Muscle of leg (tissue), 11 donors: ENCODE data around the gene ETFRF1. TPM values are rescaled to one million over a fixed set of nuclear protein-coding genes. Genes with fewer than 3 reads are reported as not detected.
A peak's percentile ranks its signal among the peaks of the same experiment; 100 is the strongest.

Experiments
- DNase-seq: peaks from one replicate; pipeline ENCODE4 v3.0.0; 2013
- H3K27ac ChIP-seq: one replicate; pipeline ENCODE4 v1.5.1; 2013; ENCODE audit warnings: mild to moderate bottlenecking, low read length, control low read depth
- H3K27me3 ChIP-seq: one replicate; pipeline ENCODE4 v1.6.1; 2013; ENCODE audit warnings: low read length; ENCODE audit not compliant: control insufficient read depth, insufficient read depth
- H3K36me3 ChIP-seq: one replicate; pipeline ENCODE4 v1.6.1; 2013; ENCODE audit warnings: low read length; ENCODE audit not compliant: control insufficient read depth, insufficient read depth
- H3K4me1 ChIP-seq: one replicate; pipeline ENCODE4 v1.6.1; 2013; ENCODE audit warnings: low read length; ENCODE audit not compliant: control insufficient read depth, insufficient read depth
- H3K4me3 ChIP-seq: one replicate; pipeline ENCODE4 v1.5.1; 2013; ENCODE audit warnings: low read length, control low read depth
- H3K9me3 ChIP-seq: replicated peaks from 2 replicates; pipeline ENCODE4 v1.6.1; 2013; ENCODE audit warnings: low read depth, low read length; ENCODE audit not compliant: control insufficient read depth
- WGBS: methylation state at CpG from one replicate; pipeline ENCODE4 v1.1.5; 2013; ENCODE audit warnings: missing lambda C conversion rate; ENCODE audit not compliant: insufficient coverage; 5-methylcytosine and 5-hydroxymethylcytosine counted together
- polyA plus RNA-seq, 8 donors: library from polyadenylated mRNA; unstranded; fragments of 120-200 nt; gene quantifications; one replicate each; pipeline versions ENCODE4 v1.2.1 to v1.2.3, GENCODE V29; 2013; ENCODE audit warnings: inconsistent platforms in 1 of 8, low replicate concordance in 1 of 8; ENCODE audit not compliant: insufficient read length in 8 of 8, insufficient read depth in 1 of 8
- total RNA-seq: library from RNA; stranded (reverse); fragments of 120-200 nt; gene quantifications from one replicate; pipeline ENCODE4 v1.2.4, GENCODE V29; 2013

ETFRF1 gene
- total and polyA plus RNA-seq, 9 donors = 20.8 to 26.9 (median 24.7) TPM

GRCh38 chr12:25245491-25245890 lies 50.5 kb downstream of the ETFRF1 start:
- Histone ChIP-seq H3K36me3 (no peaks in the 10 kb centered on the region), H3K4me3 (no peak overlapping the region), H3K27me3 (no peaks in the 10 kb centered on the region), H3K4me1 (peaks cover 3% of the 10 kb centered on the region), H3K9me3 (no peaks in the 10 kb centered on the region), H3K27ac (no peak overlapping the region)
- 100% methylated on average over 4 of the region's 6 CpGs for WGBS
- no peak for DNase-seq

GRCh38 chr12:25248137-25248536 lies 53.1 kb downstream of the ETFRF1 start:
- WGBS = 92% methylated on average over 18 of the region's 20 CpGs
- no peak for DNase-seq

GRCh38 chr12:25248732-25249131 lies 53.7 kb downstream of the ETFRF1 start:
- H3K27me3 ChIP-seq = no peaks in the 10 kb centered on the region
- H3K4me3 ChIP-seq = no peak overlapping the region
- no CpG with 5 or more reads among the region's 1 CpG for WGBS
- H3K27ac ChIP-seq = no peak overlapping the region
- no peaks in the 10 kb centered on the region for H3K36me3 ChIP-seq
- no peak for DNase-seq
- H3K4me1 ChIP-seq = peaks cover 6% of the 10 kb centered on the region
- H3K9me3 ChIP-seq = no peaks in the 10 kb centered on the region

More at GRCh38 chr12:25248137-25248536, 53.1 kb downstream of the ETFRF1 start:
- no peaks in the 10 kb centered on the region for H3K9me3 ChIP-seq
- no peaks in the 10 kb centered on the region for H3K27me3 ChIP-seq
- peaks cover 6% of the 10 kb centered on the region for H3K4me1 ChIP-seq
- no peak overlapping the region for H3K27ac ChIP-seq
- no peaks in the 10 kb centered on the region for H3K36me3 ChIP-seq
- no peak overlapping the region for H3K4me3 ChIP-seq

GRCh38 chr12:25249931-25250738 lies 55.1 kb downstream of the ETFRF1 start:
- peak; percentile 60 for DNase-seq
- Histone ChIP-seq H3K9me3 (no peaks in the 10 kb centered on the region), H3K4me3 (peak overlapping the region; percentile 87), H3K4me1 (peaks cover 6% of the 10 kb centered on the region), H3K27ac (peak overlapping the region; percentile 79), H3K27me3 (no peaks in the 10 kb centered on the region), H3K36me3 (no peaks in the 10 kb centered on the region)
- WGBS = 0% methylated on average over 13 of the region's 56 CpGs

- Histone ChIP-seq H3K27ac (peak within 1 kb of the TSS; percentile 92), H3K27me3 (no peaks in the 10 kb centered on the region), H3K4me1 (peaks cover 6% of the 10 kb centered on the region), H3K4me3 (peak within 1 kb of the TSS; percentile 87), H3K36me3 (no peaks in the 10 kb centered on the region), H3K9me3 (no peaks in the 10 kb centered on the region)
- under 1% methylated on average over 96 of the region's 105 CpGs for WGBS
- peak; percentile 99 for DNase-seq
Measured at GRCh38 chr12:25250744-25251730, 56.0 kb downstream of the ETFRF1 start, which contains the start of gene KRAS. Gene KRAS (minus strand): TSS chr12:25250929.

GRCh38 chr12:25251769-25252168 lies 56.7 kb downstream of the ETFRF1 start:
- Histone ChIP-seq H3K27me3 (no peaks in the 10 kb centered on the region), H3K27ac (peak overlapping the region; percentile 92), H3K4me1 (peaks cover 6% of the 10 kb centered on the region), H3K4me3 (peak overlapping the region; percentile 63), H3K36me3 (no peaks in the 10 kb centered on the region), H3K9me3 (no peaks in the 10 kb centered on the region)
- WGBS = 62% methylated on average over 3 of the region's 6 CpGs
- peak; percentile 17 for DNase-seq

GRCh38 chr12:25252946-25253345 lies 57.9 kb downstream of the ETFRF1 start:
- H3K36me3 ChIP-seq = no peaks in the 10 kb centered on the region
- no peaks in the 10 kb centered on the region for H3K9me3 ChIP-seq
- no peak overlapping the region for H3K4me3 ChIP-seq
- no CpG with 5 or more reads among the region's 3 CpGs for WGBS
- no peak for DNase-seq
- H3K27me3 ChIP-seq = no peaks in the 10 kb centered on the region
- H3K27ac ChIP-seq = no peak overlapping the region
- peaks cover 6% of the 10 kb centered on the region for H3K4me1 ChIP-seq

GRCh38 chr12:25253371-25254068 lies 58.5 kb downstream of the ETFRF1 start:
- DNase-seq = no peak
- Histone ChIP-seq H3K4me3 (no peak overlapping the region), H3K9me3 (no peaks in the 10 kb centered on the region), H3K36me3 (no peaks in the 10 kb centered on the region), H3K4me1 (peaks cover 6% of the 10 kb centered on the region), H3K27ac (no peak overlapping the region), H3K27me3 (no peaks in the 10 kb centered on the region)
- 83% methylated on average over 1 of the region's 5 CpGs for WGBS

- Histone ChIP-seq H3K36me3 (no peaks in the 10 kb centered on the region), H3K27me3 (no peaks in the 10 kb centered on the region), H3K4me1 (peaks cover 6% of the 10 kb centered on the region), H3K9me3 (no peaks in the 10 kb centered on the region), H3K27ac (no peak overlapping the region), H3K4me3 (no peak overlapping the region)
- WGBS = 83% methylated on average over 2 of the region's 4 CpGs
- DNase-seq = no peak
Measured at GRCh38 chr12:25254271-25254880, 59.3 kb downstream of the ETFRF1 start.
